B cell (primary cell): Measurements from ENCODE around the gene ZFPM1.

Source experiments
- CTCF ChIP-seq: fragments of 200-600 bp; IDR thresholded peaks from one replicate; pipeline ENCODE4 v1.8.0; 2022; ENCODE audit warnings: antibody characterized with exemption, mild to moderate bottlenecking
- EZH2 ChIP-seq: IDR thresholded peaks from 2 replicates; pipeline ENCODE4 v1.6.1; 2012; ENCODE audit warnings: borderline replicate concordance, low read depth, mild to moderate bottlenecking, moderate library complexity, low read length; ENCODE audit not compliant: insufficient read depth, poor library complexity, severe bottlenecking

- TF ChIP-seq CTCF (no peak), EZH2 (no peak)
These were observed 29.6 kb upstream of the ZFPM1 start for GRCh38 chr16:88423448-88423850.
